ENCODE measurements around the gene ZDHHC1. TPM values are rescaled to one million over a fixed set of nuclear protein-coding genes. Genes with fewer than 3 reads are reported as not detected.

The ZDHHC1 gene
- total RNA-seq, 1 donor from 2014 or later = 18.9 TPM

- H3K4me3 ChIP-seq = no peak overlapping the region
- H3K4me1 ChIP-seq = peaks cover 24% of the 10 kb centered on the region
- peaks cover 19% of the 10 kb centered on the region for H3K36me3 ChIP-seq
- peaks cover 21% of the 10 kb centered on the region for H3K27me3 ChIP-seq (ENCODE audit: low read depth)
- no peaks in the 10 kb centered on the region for H3K9me3 ChIP-seq
- no peak for TF ChIP-seq CTCF (IDR thresholded peaks at IDR 0.05)
- H3K27ac ChIP-seq = no peak overlapping the region
- intact Hi-C loops (cut with DNase I) = no loop called here
- ATAC-seq = no peak
- DNase-seq = no peak
These were observed 16.9 kb upstream of the ZDHHC1 start for GRCh38 chr16:67433131-67433719.

- H3K4me3 ChIP-seq = no peak overlapping the region
- intact Hi-C loops (cut with DNase I) = no loop called here
These were observed 16.2 kb upstream of the ZDHHC1 start for GRCh38 chr16:67432506-67432890.

GRCh38 chr16:67431775-67432505 is 15.7 kb upstream of the ZDHHC1 start:
- Histone ChIP-seq H3K9me3 (no peaks in the 10 kb centered on the region), H3K4me1 (peaks cover 25% of the 10 kb centered on the region), H3K4me3 (peak overlapping the region; percentile 56), H3K27me3 (ENCODE audit: low read depth) (peaks cover 28% of the 10 kb centered on the region), H3K27ac (peak overlapping the region; percentile 41), H3K36me3 (peaks cover 6% of the 10 kb centered on the region)
- ATAC-seq (no peak), DNase-seq (no peak)
- intact Hi-C loops (cut with DNase I) = no loop called here
- TF ChIP-seq CTCF (IDR thresholded peaks at IDR 0.05) = no peak

More at GRCh38 chr16:67432506-67432890, 16.2 kb upstream of the ZDHHC1 start:
- peaks cover 27% of the 10 kb centered on the region for H3K27me3 ChIP-seq (ENCODE audit: low read depth)
- H3K9me3 ChIP-seq = no peaks in the 10 kb centered on the region
- no peak for TF ChIP-seq CTCF (IDR thresholded peaks at IDR 0.05)
- DNase-seq (no peak), ATAC-seq (no peak)
- H3K4me1 ChIP-seq = peaks cover 25% of the 10 kb centered on the region
- H3K27ac ChIP-seq = no peak overlapping the region
- H3K36me3 ChIP-seq = peaks cover 12% of the 10 kb centered on the region

DNA sequence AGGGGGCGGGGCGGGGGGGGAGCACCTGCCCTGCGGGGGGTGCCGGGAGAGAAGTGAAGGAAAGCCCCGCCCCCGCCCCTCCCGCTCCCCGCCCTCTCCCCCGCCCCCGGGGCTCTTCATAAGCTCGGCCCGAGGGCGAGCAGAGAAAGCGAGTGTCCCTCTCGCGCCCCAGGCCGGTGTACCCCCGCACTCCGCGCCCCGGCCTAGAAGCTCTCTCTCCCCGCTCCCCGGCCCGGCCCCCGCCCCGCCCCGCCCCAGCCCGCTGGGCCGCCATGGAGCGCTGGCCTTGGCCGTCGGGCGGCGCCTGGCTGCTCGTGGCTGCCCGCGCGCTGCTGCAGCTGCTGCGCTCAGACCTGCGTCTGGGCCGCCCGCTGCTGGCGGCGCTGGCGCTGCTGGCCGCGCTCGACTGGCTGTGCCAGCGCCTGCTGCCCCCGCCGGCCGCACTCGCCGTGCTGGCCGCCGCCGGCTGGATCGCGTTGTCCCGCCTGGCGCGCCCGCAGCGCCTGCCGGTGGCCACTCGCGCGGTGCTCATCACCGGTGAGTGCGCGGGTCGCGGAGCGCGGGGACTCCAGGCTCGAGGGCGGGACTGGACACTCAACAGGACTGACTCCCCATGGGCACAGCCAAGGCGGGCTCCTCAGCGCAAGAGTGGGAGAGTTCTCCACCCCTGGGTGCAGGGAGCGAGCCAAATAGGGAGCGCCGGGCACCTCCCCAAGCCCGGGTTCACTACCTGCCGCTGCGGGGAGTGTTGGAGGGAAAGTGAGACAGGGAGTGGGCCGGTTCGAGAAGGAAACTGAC is 14.9 kb upstream of the ZDHHC1 start, which contains the start of gene HSD11B2:
Gene HSD11B2, plus strand, starts transcription at position 145 of the 798 bp plus-strand sequence. Its CDS starts 128 bp downstream, at position 273.
- peaks cover 25% of the 10 kb centered on the region for H3K4me1 ChIP-seq
- ATAC-seq (peak; percentile 69 to 76), DNase-seq (peak; percentile 68)
- no peak for TF ChIP-seq CTCF (IDR thresholded peaks at IDR 0.05)
- no peaks in the 10 kb centered on the region for H3K9me3 ChIP-seq
- H3K4me3 ChIP-seq = peak within 1 kb of the TSS; percentile 56
- no peaks in the 10 kb centered on the region for H3K36me3 ChIP-seq
- intact Hi-C loops (cut with DNase I) = no loop called here
- peak within 1 kb of the TSS; percentile 41 for H3K27ac ChIP-seq
- peaks cover 28% of the 10 kb centered on the region for H3K27me3 ChIP-seq (ENCODE audit: low read depth)

- peak overlapping the region; percentile 41 for H3K27ac ChIP-seq
- no peak for TF ChIP-seq CTCF (IDR thresholded peaks at IDR 0.05)
- intact Hi-C loops (cut with DNase I) = no loop called here
- peaks cover 34% of the 10 kb centered on the region for H3K27me3 ChIP-seq (ENCODE audit: low read depth)
- ATAC-seq (peak; percentile 47 to 57), DNase-seq (peak; percentile 64)
- H3K4me1 ChIP-seq = peaks cover 25% of the 10 kb centered on the region
- H3K36me3 ChIP-seq = no peaks in the 10 kb centered on the region
- no peaks in the 10 kb centered on the region for H3K9me3 ChIP-seq
- H3K4me3 ChIP-seq = peak overlapping the region; percentile 56
These were observed 14.3 kb upstream of the ZDHHC1 start for GRCh38 chr16:67430504-67430976.
